Muscle of arm (tissue), 12 donors: ENCODE measurements around the gene ABHD1. TPM values are rescaled to one million over a fixed set of nuclear protein-coding genes. Genes with fewer than 3 reads are reported as not detected.

Source experiments
- DNase-seq: peaks from one replicate; pipeline ENCODE4 v3.0.0-alpha.2; 2013
- polyA plus RNA-seq, 12 donors: library from polyadenylated mRNA; unstranded; fragments of 120-200 nt; gene quantifications; one replicate each; pipeline ENCODE4 v1.2.1, GENCODE V29; 2013; ENCODE audit not compliant: insufficient read length in 12 of 12

ABHD1 gene
- polyA plus RNA-seq, 12 donors = 0.12 to 0.70 (median 0.34) TPM; not detected in 2

GRCh38 chr2:27086724-27087593 is 36.7 kb upstream of the ABHD1 start, which contains the start of gene KHK:
KHK (plus strand) TSS chr2:27086772; CDS start chr2:27087260, 488 bp downstream.
- DNase-seq = no peak

DNA sequence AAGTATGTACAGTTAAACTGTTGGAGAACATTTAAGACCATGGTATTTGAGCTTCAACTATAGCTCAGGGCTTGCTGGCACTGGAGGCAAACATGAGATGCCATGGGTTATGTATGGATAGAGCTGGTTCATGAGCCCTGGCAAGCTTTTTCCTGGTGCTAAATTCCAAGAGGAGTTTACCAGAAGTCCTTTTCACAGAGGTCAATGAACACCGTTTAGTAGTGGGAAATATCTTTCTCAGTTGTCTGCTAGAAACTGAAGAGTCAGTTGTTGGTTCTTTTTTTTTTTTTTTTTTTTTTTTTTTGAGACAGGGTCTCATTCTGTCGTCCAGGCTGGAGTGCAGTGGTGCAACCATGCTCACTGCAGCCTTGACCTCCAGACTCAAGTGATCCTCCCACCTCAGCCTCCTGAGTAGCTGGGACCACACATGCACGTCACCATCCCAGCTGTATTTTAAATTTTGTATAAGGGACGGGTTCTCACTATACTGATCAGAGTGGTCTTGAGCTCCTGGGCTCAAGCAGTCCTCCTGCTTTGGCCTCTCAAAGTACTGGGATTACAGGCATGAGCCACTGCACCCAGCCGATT is 35.7 kb upstream of the ABHD1 start:
- no peak for DNase-seq

GRCh38 chr2:27088634-27089033 is 35.0 kb upstream of the ABHD1 start:
- no peak for DNase-seq

GRCh38 chr2:27089111-27089954 is 34.3 kb upstream of the ABHD1 start:
- DNase-seq = no peak

- no peak for DNase-seq
These were observed 31.6 kb upstream of the ABHD1 start for GRCh38 chr2:27091746-27092695.

DNA sequence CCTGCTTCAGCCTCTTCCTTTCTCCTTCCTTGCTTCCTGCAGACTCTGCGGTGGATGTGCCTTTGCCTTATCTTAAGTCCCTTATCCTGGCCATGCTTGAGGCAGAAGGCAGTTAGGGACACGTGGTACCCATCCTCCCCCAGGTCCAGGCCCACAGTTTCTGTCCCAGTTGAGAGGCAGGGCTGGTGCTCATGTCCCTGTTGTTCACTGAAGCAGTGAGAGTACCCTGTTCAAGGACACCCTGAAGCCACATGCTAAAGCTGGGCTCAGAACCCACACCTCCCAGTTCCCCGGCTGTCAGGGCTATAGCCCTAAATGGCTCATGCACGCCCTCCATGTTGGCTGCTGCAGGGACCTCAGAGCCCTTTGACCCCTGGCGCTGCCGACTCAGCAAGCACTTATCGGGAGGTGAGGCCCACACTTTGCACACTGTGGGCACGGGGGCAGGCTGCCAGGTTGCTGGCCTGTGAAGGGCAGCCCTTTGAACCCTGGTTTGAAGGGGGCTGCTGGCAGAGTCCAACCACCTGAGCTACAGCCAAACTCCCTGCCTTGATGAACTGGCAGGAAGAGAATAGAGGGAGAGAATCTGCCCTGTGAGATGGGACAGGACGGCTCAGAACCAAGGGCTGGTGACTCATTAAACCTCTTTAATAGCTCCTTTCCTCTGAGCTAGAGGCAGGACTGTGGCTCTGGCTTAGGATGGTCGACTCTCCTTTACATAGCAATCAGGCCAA is 30.8 kb upstream of the ABHD1 start:
- no peak for DNase-seq

DNA sequence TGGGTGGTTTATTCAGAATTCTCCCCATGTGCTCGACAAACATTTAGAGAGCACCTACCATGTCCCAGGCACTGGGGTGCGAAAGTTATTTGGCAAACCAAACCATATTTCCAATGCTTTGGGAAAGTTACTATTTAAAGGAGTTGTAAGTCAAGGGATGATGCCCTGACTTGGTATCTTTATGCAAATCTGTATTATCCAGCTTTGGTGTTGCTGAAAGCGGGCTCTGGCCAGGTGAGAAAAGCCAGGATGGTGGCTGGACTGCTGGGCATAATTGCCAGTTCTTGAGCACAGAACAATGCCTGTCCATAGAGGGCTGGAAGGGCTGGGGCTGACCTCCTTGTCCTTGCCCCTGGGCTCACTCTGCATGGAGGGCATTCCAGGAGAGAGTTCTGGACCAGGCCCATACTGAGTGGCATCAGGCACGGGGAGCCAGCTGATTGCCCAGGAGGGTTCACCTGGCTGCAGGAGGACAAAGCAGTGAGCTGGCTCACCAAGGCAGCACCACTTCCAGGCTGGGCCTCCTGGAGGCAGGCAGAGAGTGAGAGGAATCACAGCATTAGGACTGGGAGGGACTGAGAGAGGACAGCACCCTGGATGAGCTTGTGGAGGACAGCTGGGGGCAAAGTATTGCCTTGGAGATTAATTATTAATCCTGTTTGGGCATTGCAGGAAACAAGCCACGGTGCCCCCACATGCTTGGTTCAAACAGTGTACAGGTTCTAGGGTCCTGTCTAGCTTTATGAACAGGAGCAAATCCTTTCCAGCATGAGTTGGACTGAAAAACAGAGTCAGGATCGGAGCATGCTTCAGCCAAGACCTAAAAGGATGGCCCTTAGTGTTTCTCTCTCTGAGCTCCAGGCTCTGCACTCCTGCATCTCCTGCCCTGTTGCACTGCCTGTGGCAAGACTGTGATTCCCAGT is 29.9 kb upstream of the ABHD1 start:
- no peak for DNase-seq

- no peak for DNase-seq
These were observed 29.1 kb upstream of the ABHD1 start for GRCh38 chr2:27094353-27094984.

GRCh38 chr2:27095427-27095744 is 28.2 kb upstream of the ABHD1 start:
- DNase-seq = no peak

DNA sequence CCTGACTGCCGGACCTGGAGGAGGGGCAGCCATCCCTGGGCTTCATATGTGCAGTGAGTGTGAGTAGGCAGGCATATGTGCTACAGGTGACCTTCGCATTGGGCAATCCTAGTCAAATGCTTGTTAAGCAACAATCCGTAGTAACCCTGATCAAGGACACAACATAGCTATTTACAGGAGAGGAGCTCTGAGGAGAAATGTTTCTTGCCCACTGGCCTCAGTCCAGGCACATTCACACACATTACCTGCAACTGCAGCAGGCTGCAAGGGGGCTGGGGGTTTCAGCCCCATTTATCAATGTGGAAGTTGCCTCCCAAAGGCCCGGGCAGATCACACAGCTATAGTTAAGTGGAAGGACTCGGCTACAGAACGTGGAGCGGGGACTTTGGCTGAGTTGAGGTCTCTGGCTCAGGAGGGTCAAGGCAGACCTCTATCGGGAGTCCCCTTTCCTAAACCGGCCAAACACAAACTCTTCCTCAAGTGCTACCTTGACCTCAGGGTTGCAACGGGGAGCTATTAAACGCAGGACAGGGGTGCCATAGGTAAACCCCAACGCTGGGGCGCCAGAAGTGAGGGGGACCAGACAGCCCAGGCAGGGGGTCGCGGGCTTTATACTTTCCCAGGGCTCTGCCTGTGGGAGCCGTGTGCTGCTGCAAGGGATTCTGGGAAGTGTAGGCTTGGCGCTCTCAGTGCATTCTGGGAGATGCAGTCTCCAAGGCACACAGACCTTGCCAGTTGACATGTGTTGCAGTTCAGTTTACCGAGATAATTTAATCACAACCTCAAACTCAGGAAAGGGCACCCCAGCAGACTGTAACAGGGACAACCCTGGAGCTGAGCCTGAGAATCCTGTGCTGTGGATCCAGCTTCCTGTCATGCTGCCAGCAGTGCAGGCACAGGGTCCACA is 27.6 kb upstream of the ABHD1 start:
- DNase-seq = peak; percentile 77

GRCh38 chr2:27096748-27097297 is 26.8 kb upstream of the ABHD1 start:
- no peak for DNase-seq

- DNase-seq = no peak
These were observed 26.3 kb upstream of the ABHD1 start for GRCh38 chr2:27097341-27097740.

- no peak for DNase-seq
These were observed 24.2 kb upstream of the ABHD1 start for GRCh38 chr2:27099334-27099955.

- no peak for DNase-seq
These were observed 23.6 kb upstream of the ABHD1 start for GRCh38 chr2:27100036-27100435.

DNA sequence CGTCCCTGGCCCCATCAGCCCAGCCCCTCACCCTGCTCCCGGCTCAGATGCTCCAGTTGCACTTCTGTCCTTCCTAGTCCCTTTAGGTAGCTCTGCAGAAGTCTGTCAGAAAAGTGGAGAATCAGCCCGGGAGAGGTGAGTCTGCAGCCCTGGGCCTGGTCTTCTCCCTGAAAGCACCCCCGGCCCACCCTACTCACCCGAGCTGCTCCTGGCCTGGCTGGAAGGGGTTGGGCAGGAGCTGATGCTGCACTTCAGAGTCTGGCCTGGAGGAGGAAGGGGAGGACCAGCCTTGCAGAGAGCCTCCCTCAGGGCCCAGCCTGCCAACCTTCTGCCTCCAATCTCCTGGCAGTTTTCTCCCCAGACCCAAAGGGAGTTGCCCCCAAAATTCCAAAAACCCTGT is 21.3 kb upstream of the ABHD1 start:
- no peak for DNase-seq

GRCh38 chr2:27105981-27106380 is 17.6 kb upstream of the ABHD1 start:
- no peak for DNase-seq

DNA sequence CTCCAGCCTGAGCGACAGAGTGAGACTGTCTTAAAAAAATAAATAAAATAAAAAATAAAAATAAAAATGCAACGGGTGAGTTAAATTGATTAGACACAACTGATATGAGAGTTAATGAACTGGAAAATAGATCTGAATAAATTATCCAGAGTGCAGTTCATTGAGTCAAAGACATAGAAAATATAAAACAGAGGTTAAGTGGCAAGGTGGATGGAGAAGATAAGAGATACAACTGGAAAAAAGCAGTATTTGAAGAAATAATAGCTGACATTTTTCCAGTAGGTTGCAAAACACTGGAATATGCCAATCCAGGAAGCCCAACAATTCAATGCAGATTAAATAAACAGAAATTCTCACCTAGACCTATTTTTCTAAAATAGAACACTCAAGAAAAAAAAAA is 15.4 kb upstream of the ABHD1 start:
- DNase-seq = no peak
